Right lobe of liver (tissue), 6 donors: ENCODE results near the gene RIOK2. TPM values are rescaled to one million over a fixed set of nuclear protein-coding genes. Genes with fewer than 3 reads are reported as not detected.
A peak's percentile ranks its signal among the peaks of the same experiment; 100 is the strongest.

ENCODE experiments used
- ATAC-seq, 4 donors: fragments of 200-7000 bp; cut with Tn5 transposase; one replicate each; pipeline ENCODE4 v1.9.1; 2020; ENCODE audit warnings: mild to moderate bottlenecking in 4 of 4, moderate library complexity in 4 of 4
- DNase-seq, 3 donors: peaks; one replicate each; pipeline ENCODE4 v3.0.0-alpha.2; 2020
- H3K27ac ChIP-seq, 3 donors: fragments of 200-600 bp; one replicate each; pipeline ENCODE4 v1.8.0; 2022
- H3K27me3 ChIP-seq, 2 donors: fragments of 200-600 bp; one replicate each; pipeline ENCODE4 v1.8.0; 2022
- H3K36me3 ChIP-seq, 4 donors: fragments of 200-600 bp; sonication (generic) in 1 of 4; one replicate each; pipeline versions ENCODE4 v1.5.1 to v1.8.0; 2017 to 2022; ENCODE audit warnings: control low read depth in 1 of 4
- H3K4me1 ChIP-seq, 4 donors: fragments of 200-600 bp; sonication (generic) in 1 of 4; one replicate each; pipeline versions ENCODE4 v1.5.1 to v1.8.0; 2017 to 2022; ENCODE audit warnings: control low read depth in 1 of 4
- H3K4me3 ChIP-seq, 3 donors: fragments of 200-600 bp; one replicate each; pipeline ENCODE4 v1.8.0; 2022
- H3K9me3 ChIP-seq, 4 donors: fragments of 200-600 bp; sonication (generic) in 1 of 4; one replicate each; pipeline versions ENCODE4 v1.5.1 to v1.8.0; 2017 to 2022; ENCODE audit warnings: control low read depth in 1 of 4
- CTCF ChIP-seq, 4 donors: fragments of 200-600 bp in 3 of 4; fragments of 450-650 bp in 1 of 4; IDR thresholded peaks; one replicate each; pipeline versions ENCODE4 v1.5.1 to v1.8.0; 2016 to 2022; ENCODE audit warnings: antibody characterized with exemption in 4 of 4, mild to moderate bottlenecking in 2 of 4
- POLR2A ChIP-seq: fragments of 450-650 bp; IDR thresholded peaks from one replicate; pipeline ENCODE4 v1.6.1; 2017; ENCODE audit warnings: antibody characterized with exemption, mild to moderate bottlenecking
- WGBS: methylation state at CpG from one replicate; pipeline ENCODE4 v1.1.6; 2018; ENCODE audit warnings: low coverage, low lambda C conversion rate; ENCODE audit not compliant: insufficient coverage; ENCODE audit errors: missing lambda C conversion rate; 5-methylcytosine and 5-hydroxymethylcytosine counted together
- intact Hi-C, 2 donors: fragments of 100-400 bp; cut with DNase I; formaldehyde crosslinking; loops; one replicate each; pipeline versions ENCODE4 v1.11.2 to v1.14.1; 2022
- total RNA-seq, 6 experiments: library from RNA; depleted of rRNA in 2 of 6; stranded (reverse); fragments of >200 nt in 2 of 6; fragmentation: NEBNext Ultra II Directional in 3 of 6; extraction: Animal tissue kit (Norgen Biotek cat#: 25700) in 3 of 6; gene quantifications; one replicate each; pipeline versions ENCODE4 v1.1.0 to v1.2.4, GENCODE V29; 2016 to 2023
- donor health status: DM: no; HTN: yes; CAD: no.
- donor health status: DM: no; HTN: no; CAD: no.
- donor health status: DM: no; HTN: no; CAD: no.
- donor health status: DM: no; HTN: yes; CAD: no.
- donor health status: DM: no; HTN: yes; CAD: no.

RIOK2 gene
- total RNA-seq, 6 experiments from 2014 or later: 7.0 to 17.6 (median 10.4) TPM

- Histone ChIP-seq H3K27ac (no peak overlapping the region), H3K9me3 (no peaks in the 10 kb centered on the region), H3K4me3 (no peak overlapping the region), H3K27me3 (no peaks in the 10 kb centered on the region), H3K36me3 (peaks cover 0 to 42% (median 13%) of the 10 kb centered on the region in 4 donors), H3K4me1 (no peaks in the 10 kb centered on the region)
- intact Hi-C loops: no loop called here
- DNase-seq: no peak
- peak in 3 of 4 donors; percentile 41 to 49 (median 44) for ATAC-seq
- peak; percentile 35 to 69 (median 58) for TF ChIP-seq CTCF (IDR thresholded peaks at IDR 0.05)
- no peak for TF ChIP-seq POLR2A
Measured at GRCh38 chr5:97163360-97163764, 19.7 kb downstream of the RIOK2 start.

GRCh38 chr5:97162045-97162444, 21.0 kb downstream of the RIOK2 start:
- ATAC-seq (peak; percentile 83 to 91 (median 88)), DNase-seq (peak in 1 of 3 donors; percentile 59)
- intact Hi-C loops: no loop called here
- Histone ChIP-seq H3K4me1 (no peaks in the 10 kb centered on the region), H3K27me3 (no peaks in the 10 kb centered on the region), H3K36me3 (peaks cover 0 to 32% (median 7%) of the 10 kb centered on the region in 4 donors), H3K27ac (no peak overlapping the region), H3K4me3 (no peak overlapping the region), H3K9me3 (peaks cover 0 to 7% (median 0%) of the 10 kb centered on the region in 4 donors)
- no peak for TF ChIP-seq POLR2A
- peak; percentile 83 to 95 (median 90) for TF ChIP-seq CTCF (IDR thresholded peaks at IDR 0.05)
- WGBS: 24% methylated on average over 4 of the region's 4 CpGs

- no peak overlapping the region for H3K27ac ChIP-seq
- H3K4me1 ChIP-seq: no peaks in the 10 kb centered on the region
- 95% methylated on average over 2 of the region's 2 CpGs for WGBS
- intact Hi-C loops: no loop called here
- peaks cover 0 to 7% (median 0%) of the 10 kb centered on the region in 4 donors for H3K9me3 ChIP-seq
- H3K4me3 ChIP-seq: no peak overlapping the region
- H3K36me3 ChIP-seq: peaks cover 0 to 12% (median 5%) of the 10 kb centered on the region in 4 donors
- DNase-seq (no peak), ATAC-seq (no peak)
- no peak for TF ChIP-seq CTCF (IDR thresholded peaks at IDR 0.05)
- TF ChIP-seq POLR2A: no peak
- no peaks in the 10 kb centered on the region for H3K27me3 ChIP-seq
Measured at GRCh38 chr5:97157689-97158088, 25.4 kb downstream of the RIOK2 start.

- TF ChIP-seq CTCF (IDR thresholded peaks at IDR 0.05) (no peak), POLR2A (no peak)
- H3K4me3 ChIP-seq: no peak overlapping the region
- H3K4me1 ChIP-seq: no peaks in the 10 kb centered on the region
- H3K27me3 ChIP-seq: no peaks in the 10 kb centered on the region
- ATAC-seq: no peak
- WGBS: 77% methylated on average over 3 of the region's 3 CpGs
- intact Hi-C loops: no loop called here
- DNase-seq: no peak
- H3K27ac ChIP-seq: no peak overlapping the region
- H3K36me3 ChIP-seq: no peaks in the 10 kb centered on the region
- H3K9me3 ChIP-seq: no peaks in the 10 kb centered on the region
Measured at GRCh38 chr5:97151370-97151769, 31.7 kb downstream of the RIOK2 start.

- Histone ChIP-seq H3K4me3 (no peak overlapping the region), H3K27ac (no peak overlapping the region), H3K4me1 (no peaks in the 10 kb centered on the region), H3K36me3 (no peaks in the 10 kb centered on the region), H3K27me3 (no peaks in the 10 kb centered on the region), H3K9me3 (no peaks in the 10 kb centered on the region)
- ATAC-seq: no peak
- DNase-seq: no peak
- intact Hi-C loops: no loop called here
- 38% methylated on average over 1 of the region's 1 CpG for WGBS
- TF ChIP-seq CTCF (IDR thresholded peaks at IDR 0.05): no peak
Measured at GRCh38 chr5:97150401-97150800, 32.6 kb downstream of the RIOK2 start.
